HepG2 (cell line): ENCODE data around the gene PHLDB1. TPM values are rescaled to one million over a fixed set of nuclear protein-coding genes. Genes with fewer than 3 reads are reported as not detected.

Experiments used
- DPF2 ChIP-seq: sonication (generic); formaldehyde crosslinking; IDR thresholded peaks from 2 replicates; pipeline ENCODE4 v1.4.0; 2020; ENCODE audit warnings: mild to moderate bottlenecking, low read depth, missing genetic modification reagents, borderline replicate concordance
- GATAD2A ChIP-seq: IDR thresholded peaks from 2 replicates; pipeline ENCODE4 v1.6.1; 2016
- NR0B2 ChIP-seq: sonication (generic); formaldehyde crosslinking; IDR thresholded peaks from 2 replicates; pipeline ENCODE4 v1.4.0; 2020; ENCODE audit warnings: mild to moderate bottlenecking, missing genetic modification reagents
- PATZ1 ChIP-seq: sonication (generic); formaldehyde crosslinking; IDR thresholded peaks from 2 replicates; pipeline ENCODE4 v1.4.0; 2020; ENCODE audit warnings: missing genetic modification reagents
- SYNCRIP ChIP-seq: fragments of 200-400 bp; formaldehyde crosslinking; IDR thresholded peaks from 2 replicates; pipeline ENCODE4 v1.6.1; 2018; ENCODE audit warnings: mild to moderate bottlenecking, low read depth, low read length; ENCODE audit not compliant: insufficient read depth
- TEF ChIP-seq: sonication (generic); formaldehyde crosslinking; IDR thresholded peaks from 2 replicates; pipeline ENCODE4 v1.5.0; 2020; ENCODE audit warnings: missing genetic modification reagents
- ZFP37 ChIP-seq: sonication (generic); formaldehyde crosslinking; IDR thresholded peaks from 2 replicates; pipeline ENCODE4 v1.4.0; 2020; ENCODE audit warnings: missing genetic modification reagents, borderline replicate concordance
- ZNF382 ChIP-seq: sonication (generic); formaldehyde crosslinking; IDR thresholded peaks from 2 replicates; pipeline ENCODE4 v1.5.0; 2020; ENCODE audit warnings: missing genetic modification reagents, mild to moderate bottlenecking, borderline replicate concordance
- ZNF468 ChIP-seq: sonication (generic); formaldehyde crosslinking; IDR thresholded peaks from 2 replicates; pipeline ENCODE4 v1.8.0; 2022; ENCODE audit warnings: mild to moderate bottlenecking, moderate library complexity, missing genetic modification reagents
- ZNF574 ChIP-seq: sonication (generic); formaldehyde crosslinking; IDR thresholded peaks from 2 replicates; pipeline ENCODE4 v1.4.0; 2020; ENCODE audit warnings: missing genetic modification reagents
- ZNF580 ChIP-seq: IDR thresholded peaks from 2 replicates; pipeline ENCODE4 v1.6.1; 2016; ENCODE audit warnings: low read depth, borderline replicate concordance
- ZNF605 ChIP-seq: sonication (generic); formaldehyde crosslinking; IDR thresholded peaks from 2 replicates; pipeline ENCODE4 v1.8.0; 2022; ENCODE audit warnings: mild to moderate bottlenecking, missing genetic modification reagents
- ZNF619 ChIP-seq: sonication (generic); formaldehyde crosslinking; IDR thresholded peaks from 2 replicates; pipeline ENCODE4 v1.4.0; 2020; ENCODE audit warnings: mild to moderate bottlenecking, missing genetic modification reagents
- ZNF646 ChIP-seq: sonication (generic); formaldehyde crosslinking; IDR thresholded peaks from 2 replicates; pipeline ENCODE4 v1.9.0; 2021; ENCODE audit warnings: mild to moderate bottlenecking, missing genetic modification reagents
- polyA plus RNA-seq, 8 experiments: library from polyadenylated mRNA; depleted of rRNA in 3 of 8; stranded (reverse) in 7 of 8; unstranded in 1 of 8; fragments of >200 nt; fragmentation: Illumina TruSeq in 4 of 8; extraction: Trizol in 4 of 8; gene quantifications; 2 replicates each; pipeline versions ENCODE4 v1.2.1 to v1.2.3, GENCODE V29; 2011 to 2016; ENCODE audit warnings: low read depth in 4 of 8, missing spikeins in 1 of 8, mixed read lengths in 1 of 8; ENCODE audit not compliant: insufficient read depth in 1 of 8
- total RNA-seq, 5 experiments: library from RNA; depleted of rRNA; stranded (reverse); fragments of >200 nt; fragmentation: Illumina TruSeq; extraction: Trizol; gene quantifications; 2 replicates each; pipeline ENCODE4 v1.2.3, GENCODE V29; 2016; ENCODE audit warnings: low read depth in 1 of 5

PHLDB1 gene
- total and polyA plus RNA-seq, 2 of the 13 experiments (the other 11 are each of a cell fraction or from before 2014, with no cell fraction given): 13.8 to 14.2 TPM

- 0 out of 2 replicates have a peak, but pooled peaks have one; percentile 24 for TF ChIP-seq ZNF646 (CRISPR knock-in tag)
- no peak for TF ChIP-seq SYNCRIP
- TF ChIP-seq NR0B2: no peak; the same call in 1 of the 2 replicates
- no peak for TF ChIP-seq DPF2 (CRISPR knock-in tag)
- TF ChIP-seq ZNF574 (CRISPR knock-in tag): peak; percentile 87; the same call in 1 of the 2 replicates
- peak; percentile 73; the same call in 1 of the 2 replicates for TF ChIP-seq ZNF619 (CRISPR knock-in tag)
- no peak for TF ChIP-seq ZFP37 (CRISPR knock-in tag)
- TF ChIP-seq PATZ1 (CRISPR knock-in tag): peak; percentile 60; the same call in 1 of the 2 replicates
- peak; percentile 51 for TF ChIP-seq ZNF605
- no peak; the same call in 1 of the 2 replicates for TF ChIP-seq GATAD2A (CRISPR knock-in tag)
- TF ChIP-seq ZNF468 (CRISPR knock-in tag): no peak
- TF ChIP-seq TEF (CRISPR knock-in tag): no peak
- TF ChIP-seq ZNF382 (CRISPR knock-in tag): no peak
- no peak for TF ChIP-seq ZNF580 (CRISPR knock-in tag)
These were observed 35.1 kb upstream of the PHLDB1 start, which contains the start of gene ARCN1 (continued) for GRCh38 chr11:118572061-118572980.
